Right lobe of liver (tissue), 4 donors: Measurements from ENCODE around the gene CFLAR.

Experiments used
- POLR2A ChIP-seq: fragments of 450-650 bp; IDR thresholded peaks from one replicate; pipeline ENCODE4 v1.6.1; 2017; ENCODE audit warnings: antibody characterized with exemption, mild to moderate bottlenecking
- TF ChIP-seq, protein P1 (sequence below), 4 donors: fragments of 200-600 bp in 3 of 4; fragments of 450-650 bp in 1 of 4; IDR thresholded peaks; one replicate each; pipeline versions ENCODE4 v1.5.1 to v1.8.0; 2016 to 2022; ENCODE audit warnings: antibody characterized with exemption in 4 of 4, mild to moderate bottlenecking in 2 of 4
- donor health status: DM: no; HTN: no; CAD: no.
- donor health status: DM: no; HTN: no; CAD: no.
- donor health status: DM: no; HTN: yes; CAD: no.

DNA sequence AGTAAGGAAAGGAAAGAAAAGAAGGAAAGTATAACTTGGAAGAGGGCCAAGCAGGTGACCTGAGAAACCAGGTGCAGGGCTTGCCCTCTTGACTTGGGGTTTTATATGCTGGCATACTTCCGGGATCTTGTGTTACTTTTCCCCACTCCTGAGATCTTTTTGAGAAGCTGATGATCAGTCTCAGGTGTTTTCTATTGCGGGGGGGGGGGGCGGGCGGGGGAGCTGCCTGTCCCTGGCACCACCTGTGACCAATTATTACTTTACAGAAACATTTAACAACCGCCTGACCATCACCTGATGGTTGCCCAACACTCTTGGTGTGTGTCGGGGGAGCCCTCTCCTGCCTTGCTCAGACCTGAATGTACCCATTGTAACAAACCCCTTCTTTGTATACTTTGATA lies 60.1 kb downstream of the CFLAR start:
- TF ChIP-seq POLR2A: no peak
- TF ChIP-seq, protein P1, sequence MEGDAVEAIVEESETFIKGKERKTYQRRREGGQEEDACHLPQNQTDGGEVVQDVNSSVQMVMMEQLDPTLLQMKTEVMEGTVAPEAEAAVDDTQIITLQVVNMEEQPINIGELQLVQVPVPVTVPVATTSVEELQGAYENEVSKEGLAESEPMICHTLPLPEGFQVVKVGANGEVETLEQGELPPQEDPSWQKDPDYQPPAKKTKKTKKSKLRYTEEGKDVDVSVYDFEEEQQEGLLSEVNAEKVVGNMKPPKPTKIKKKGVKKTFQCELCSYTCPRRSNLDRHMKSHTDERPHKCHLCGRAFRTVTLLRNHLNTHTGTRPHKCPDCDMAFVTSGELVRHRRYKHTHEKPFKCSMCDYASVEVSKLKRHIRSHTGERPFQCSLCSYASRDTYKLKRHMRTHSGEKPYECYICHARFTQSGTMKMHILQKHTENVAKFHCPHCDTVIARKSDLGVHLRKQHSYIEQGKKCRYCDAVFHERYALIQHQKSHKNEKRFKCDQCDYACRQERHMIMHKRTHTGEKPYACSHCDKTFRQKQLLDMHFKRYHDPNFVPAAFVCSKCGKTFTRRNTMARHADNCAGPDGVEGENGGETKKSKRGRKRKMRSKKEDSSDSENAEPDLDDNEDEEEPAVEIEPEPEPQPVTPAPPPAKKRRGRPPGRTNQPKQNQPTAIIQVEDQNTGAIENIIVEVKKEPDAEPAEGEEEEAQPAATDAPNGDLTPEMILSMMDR (IDR thresholded peaks at IDR 0.05): no peak
